Spleen (tissue), 7 donors: ENCODE results near the gene WNT9A.

Experiments used
- CTCF ChIP-seq, 11 experiments: fragments of 200-600 bp in 7 of 11; fragments of 450-650 bp in 4 of 11; sonication (generic) in 4 of 11; IDR thresholded peaks in 8 of 11; conservative IDR thresholded peaks in 3 of 11; 1 replicate in 7 of 11; 2 replicates in 4 of 11; pipeline versions ENCODE4 v1.4.0 to v1.8.0; 2016 to 2021; ENCODE audit warnings: antibody characterized with exemption in 11 of 11, inconsistent platforms in 4 of 11, mild to moderate bottlenecking in 1 of 11
- POLR2A ChIP-seq, 3 donors: fragments of 450-650 bp; IDR thresholded peaks; one replicate each; pipeline ENCODE4 v1.5.1; 2017; ENCODE audit warnings: antibody characterized with exemption in 3 of 3, mild to moderate bottlenecking in 1 of 3
- donor health status: DM: no; HTN: no; CAD: no; lungs with moderate emphysema.
- donor health status: DM: no; HTN: no; CAD: no.
- donor health status: DM: no; HTN: no; CAD: no.

GRCh38 chr1:227934476-227935313 is 13.0 kb downstream of the WNT9A start:
- TF ChIP-seq CTCF (IDR thresholded peaks at IDR 0.05 in 8 of 11, conservative IDR thresholded peaks at IDR 0.05 in 3 of 11) (no peak), POLR2A (IDR thresholded peaks at IDR 0.05) (no peak)
